Measurements from ENCODE around the gene SERPINB3.
"Not testable (repeated sequence)": the region's sequence is repeated elsewhere in the genome, so short reads cannot be mapped to it uniquely, and the experiment has no call there.

Gene SERPINB3

GRCh38 chr18:63644694-63645093, 17.0 kb downstream of the SERPINB3 start:
- FAIRE-seq: not testable (repeated sequence)

DNA sequence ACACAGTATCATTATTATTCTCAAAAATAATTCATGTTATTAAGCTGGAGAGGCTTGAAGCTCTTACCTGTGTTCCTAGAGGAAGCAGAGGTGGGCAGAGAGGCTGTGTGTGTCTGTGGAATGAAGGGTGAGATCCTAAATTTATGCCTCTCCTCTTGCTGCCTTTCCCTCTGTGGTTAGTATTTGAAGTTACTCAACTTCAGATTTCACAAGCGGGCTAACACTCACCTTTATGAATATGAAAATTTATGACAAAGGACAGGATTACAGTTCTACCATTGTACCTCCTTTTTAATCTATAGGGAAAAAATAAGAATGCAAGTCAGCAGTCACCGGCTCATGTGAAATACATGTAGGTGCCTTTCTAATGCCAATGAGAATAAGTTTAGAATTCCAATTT, 17.6 kb downstream of the SERPINB3 start, which contains the start of gene SERPINB4:
Gene SERPINB4 (minus strand): TSS at position 115 of the 400 bp plus-strand sequence. CDS start 679 bp downstream, outside the sequence.
- not testable (repeated sequence) for FAIRE-seq

DNA sequence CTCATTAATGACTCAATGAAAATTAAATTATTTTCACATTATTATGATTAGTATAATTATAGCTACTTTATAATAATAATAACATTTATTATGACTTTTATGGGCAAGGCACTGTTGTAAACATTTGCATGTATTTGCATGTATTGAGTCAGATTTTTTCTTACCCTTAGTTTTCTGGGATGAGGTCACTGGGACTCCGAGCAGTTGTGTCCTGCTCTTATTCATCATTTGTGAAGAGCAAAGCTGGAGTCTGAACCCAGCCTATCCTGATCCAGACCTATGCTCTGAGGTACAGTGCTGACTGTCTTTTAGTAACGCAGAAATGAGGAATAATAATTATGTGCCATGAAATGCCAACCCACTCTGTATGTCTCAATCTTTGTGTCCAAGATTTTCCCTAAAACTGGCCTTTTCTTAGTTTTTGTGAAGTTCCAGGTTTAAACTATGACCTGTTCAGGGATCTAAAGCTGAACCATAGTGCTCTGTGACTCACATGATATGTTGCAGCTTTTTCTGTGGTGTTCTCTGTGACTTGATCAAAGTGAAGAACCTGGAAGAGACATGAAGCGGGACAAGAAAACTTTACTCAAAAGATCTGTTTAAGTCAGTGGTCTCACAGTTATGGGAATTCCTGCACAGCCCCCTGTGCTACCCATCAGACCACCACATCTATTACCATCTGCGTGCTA, 18.9 kb downstream of the SERPINB3 start:
- FAIRE-seq: not testable (repeated sequence)

- not testable (repeated sequence) for FAIRE-seq
Measured at GRCh38 chr18:63641157-63641680, 20.5 kb downstream of the SERPINB3 start.

DNA sequence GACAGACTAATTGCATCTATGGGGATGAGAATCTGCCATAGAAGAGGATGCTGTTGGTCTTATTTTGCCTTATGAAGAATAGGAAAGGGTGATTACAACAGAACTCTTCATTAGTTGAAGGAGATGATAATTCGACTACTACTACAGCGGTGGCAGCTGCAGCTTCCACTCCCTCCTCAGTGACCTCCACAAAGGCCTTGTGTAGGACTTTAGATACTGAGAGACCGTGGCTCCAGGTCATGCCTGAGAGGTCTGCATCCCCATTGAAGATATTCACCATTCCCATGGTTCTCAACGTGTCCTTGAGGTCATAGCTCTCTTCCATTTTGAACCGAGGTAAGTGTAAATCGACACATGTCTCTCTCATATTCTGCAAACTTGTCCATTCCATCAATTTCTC, 24.0 kb downstream of the SERPINB3 start:
- no peak for FAIRE-seq

DNA sequence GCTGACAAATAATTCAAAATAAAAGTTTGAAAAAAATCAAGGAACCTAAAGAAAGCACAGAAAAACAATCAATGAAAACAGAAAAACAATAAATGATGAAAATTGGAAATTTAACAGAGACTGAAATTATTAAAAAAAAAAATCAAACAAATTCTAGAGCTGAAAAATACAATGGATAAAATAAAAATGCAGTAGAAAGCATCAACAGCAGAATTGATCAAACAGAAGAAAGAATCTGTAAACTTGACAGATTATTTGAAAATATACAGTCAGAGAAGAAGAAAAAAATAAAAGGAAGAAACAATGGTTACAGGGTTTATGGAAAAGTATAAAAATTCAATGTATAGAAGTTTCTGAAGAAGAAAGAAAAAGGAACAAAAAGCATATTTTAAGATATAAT, 33.9 kb downstream of the SERPINB3 start:
- no peak for FAIRE-seq

DNA sequence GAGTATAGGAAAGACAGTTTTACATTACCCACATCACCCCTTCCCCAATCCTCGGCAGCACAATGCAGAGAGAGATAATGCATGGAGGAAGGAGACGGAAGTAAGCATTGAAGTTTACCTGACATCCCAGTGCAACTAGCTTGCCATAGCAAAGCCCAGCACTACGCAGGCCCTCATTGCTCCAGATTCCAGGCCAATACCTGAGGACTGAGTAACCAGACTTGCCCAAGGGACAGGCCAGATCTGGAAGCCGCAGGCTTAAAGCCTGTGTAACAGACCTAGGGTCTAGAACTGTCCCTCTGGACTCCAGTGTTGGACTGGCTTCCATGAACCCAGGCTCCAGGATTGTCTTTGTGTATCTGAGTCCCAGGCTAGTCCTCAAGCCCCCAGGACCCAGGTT, 35.3 kb downstream of the SERPINB3 start:
- no peak for FAIRE-seq

DNA sequence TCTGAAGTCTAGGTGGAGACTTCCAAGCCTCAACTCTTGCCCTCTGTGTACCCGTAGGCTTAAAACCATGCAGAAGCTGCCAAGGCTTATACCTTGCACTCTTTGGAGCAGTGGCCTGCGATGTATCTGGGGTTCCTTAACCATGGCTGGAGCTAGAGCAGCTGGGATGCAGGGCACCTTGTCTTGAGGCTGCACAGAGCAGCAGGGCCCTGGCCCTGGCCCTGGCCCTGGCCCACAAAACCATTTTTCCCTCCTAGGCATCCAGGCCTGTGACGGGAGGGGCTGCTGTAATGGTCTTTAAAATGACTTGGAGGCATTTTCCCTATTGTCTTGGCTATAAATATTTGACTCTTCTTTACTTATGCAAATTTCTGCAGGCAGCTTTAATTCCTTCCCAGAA, 36.8 kb downstream of the SERPINB3 start:
- FAIRE-seq: no peak

- FAIRE-seq: no peak
Measured at GRCh38 chr18:63619661-63620060, 42.0 kb downstream of the SERPINB3 start.

- FAIRE-seq: no peak
Measured at GRCh38 chr18:63617915-63618234, 43.8 kb downstream of the SERPINB3 start.

DNA sequence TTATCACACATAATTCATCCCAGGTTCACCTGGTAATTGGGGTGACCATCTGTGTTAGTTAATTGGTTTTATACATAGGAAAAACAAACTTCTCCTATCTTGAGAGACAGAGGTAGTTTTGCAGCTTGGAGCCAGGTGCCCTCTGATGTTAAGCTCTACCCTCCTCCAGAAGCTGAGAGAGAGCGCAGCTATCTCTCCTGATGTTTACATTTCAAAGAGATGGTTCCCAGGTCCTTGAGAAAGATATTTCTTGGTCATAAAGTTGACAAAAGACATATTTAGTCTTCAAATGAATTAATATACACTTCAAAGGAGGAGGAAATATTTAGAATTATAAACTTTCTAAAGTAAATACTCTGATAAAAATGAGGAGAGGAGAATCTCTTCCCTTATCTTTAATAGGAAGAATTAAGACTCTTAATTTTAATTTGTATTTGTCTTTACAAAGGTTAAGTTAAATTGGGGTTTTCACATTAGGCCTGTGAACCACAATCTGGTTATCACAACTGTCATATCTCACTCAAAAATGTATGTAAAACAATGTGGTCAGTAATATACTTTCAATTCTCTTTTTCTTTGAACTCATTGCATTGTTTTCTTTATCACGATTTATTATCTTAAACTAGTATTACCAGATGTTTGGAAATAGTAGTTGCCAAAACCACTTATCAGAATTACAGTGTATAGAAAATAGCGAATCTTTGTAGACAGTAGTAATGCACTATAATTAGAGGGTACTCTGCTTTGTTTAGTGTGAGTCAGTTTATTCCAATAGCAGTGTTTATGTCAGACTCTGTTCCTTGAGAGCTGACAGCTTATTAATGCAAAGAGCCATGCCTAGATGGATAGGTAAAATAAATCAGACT, 44.4 kb downstream of the SERPINB3 start:
- no peak for FAIRE-seq

GRCh38 chr18:63613420-63613819, 48.3 kb downstream of the SERPINB3 start:
- no peak for FAIRE-seq

- no peak for FAIRE-seq
Measured at GRCh38 chr18:63606526-63606925, 55.2 kb downstream of the SERPINB3 start.
